HG02610 (cell line): ENCODE data around the gene RACK1.

Experiments used
- ATAC-seq: cut with Tn5 transposase; IDR thresholded peaks from one replicate; pipeline ENCODE4 v1.9.1; 2021; ENCODE audit warnings: mild to moderate bottlenecking, moderate library complexity; ENCODE audit not compliant: unreplicated experiment

RACK1 gene

DNA sequence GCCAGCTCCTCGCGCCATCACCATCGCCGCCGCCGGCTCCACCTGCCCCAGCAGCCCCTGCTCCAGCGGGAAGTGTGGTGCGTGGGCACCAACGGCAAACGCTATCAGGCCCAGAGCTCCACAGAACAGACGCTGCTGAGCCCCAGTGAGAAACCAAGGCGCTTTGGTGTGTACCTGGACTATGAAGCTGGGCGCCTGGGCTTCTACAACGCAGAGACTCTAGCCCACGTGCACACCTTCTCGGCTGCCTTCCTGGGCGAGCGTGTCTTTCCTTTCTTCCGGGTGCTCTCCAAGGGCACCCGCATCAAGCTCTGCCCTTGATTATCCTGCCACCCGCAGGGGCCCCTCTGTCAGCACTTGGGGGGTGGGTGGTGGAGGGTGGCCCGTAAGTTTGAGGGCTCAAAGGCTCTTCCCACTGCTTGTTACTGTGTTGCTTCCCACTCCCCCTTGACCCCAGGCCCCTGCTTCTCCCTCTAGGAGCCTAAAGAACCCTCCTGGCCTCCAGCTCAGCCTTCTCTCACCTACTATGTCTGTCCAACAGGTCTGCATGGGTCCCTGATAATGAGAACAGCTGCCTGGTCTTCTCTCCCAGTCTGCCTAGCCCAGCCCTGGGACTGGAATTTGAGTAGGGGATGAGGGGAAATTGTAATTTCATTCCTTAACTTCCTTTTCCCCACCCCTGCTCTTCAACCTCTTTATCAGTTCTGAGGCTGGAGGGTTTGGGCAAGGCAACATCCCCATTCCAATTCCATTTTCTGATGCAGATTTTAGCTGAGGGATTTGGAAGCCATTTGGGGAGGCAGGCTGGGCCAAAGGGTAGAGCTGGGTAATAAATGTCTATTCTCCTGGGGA, 9.0 kb downstream of the RACK1 start:
- ATAC-seq, result no peak

GRCh38 chr5:181233801-181234454, 9.8 kb downstream of the RACK1 start:
- ATAC-seq, result no peak

DNA sequence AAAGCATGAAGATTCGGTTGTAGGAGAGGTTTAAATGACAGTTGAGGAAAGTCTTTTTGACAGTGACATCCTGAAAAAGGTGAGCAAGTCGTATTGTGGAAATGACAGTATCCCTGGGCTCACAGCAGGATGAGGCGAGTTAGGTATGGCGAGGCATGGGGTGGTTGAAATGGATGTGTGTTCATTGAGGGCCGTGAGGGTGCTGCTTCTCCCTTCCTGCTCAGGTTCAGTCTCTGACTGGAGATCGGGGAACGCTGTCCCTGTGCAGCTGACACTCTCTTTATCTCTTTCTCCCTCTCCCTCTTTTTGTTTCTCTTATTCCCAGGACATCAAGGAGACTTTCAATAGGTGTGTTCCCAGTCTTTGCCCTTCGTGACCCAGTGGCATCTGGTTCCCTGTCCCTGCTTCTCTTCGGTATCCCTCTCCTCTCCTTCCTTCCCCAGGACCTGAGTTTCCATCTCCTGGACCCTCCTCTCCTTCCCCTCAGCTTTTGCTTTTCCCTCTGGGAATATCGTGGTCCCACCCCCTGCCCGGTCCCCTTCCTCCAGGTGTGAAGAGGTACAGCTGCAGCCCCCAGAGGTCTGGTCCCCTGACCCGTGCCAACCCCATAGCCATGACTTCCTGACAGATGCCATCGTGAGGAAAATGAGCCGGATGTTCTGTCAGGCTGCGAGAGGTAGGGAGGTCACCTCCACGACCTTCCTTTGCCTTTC, 10.5 kb downstream of the RACK1 start:
- ATAC-seq, result no peak

DNA sequence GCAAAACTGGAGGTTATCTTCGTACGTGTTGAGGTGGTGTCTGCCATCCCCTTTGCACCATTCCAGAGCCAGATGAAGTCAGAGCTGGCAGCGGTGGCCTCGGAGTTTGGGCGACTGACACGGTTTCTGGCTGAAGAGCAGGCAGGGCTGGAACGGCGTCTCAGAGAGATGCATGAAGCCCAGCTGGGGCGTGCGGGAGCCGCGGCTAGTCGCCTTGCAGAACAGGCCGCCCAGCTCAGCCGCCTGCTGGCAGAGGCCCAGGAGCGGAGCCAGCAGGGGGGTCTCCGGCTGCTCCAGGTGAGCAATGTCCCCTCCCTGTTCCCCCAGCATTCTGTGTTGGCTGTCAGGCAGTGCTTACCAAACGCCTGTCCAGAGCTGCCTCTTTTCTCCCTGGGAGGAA, 11.1 kb downstream of the RACK1 start:
- no peak for ATAC-seq

DNA sequence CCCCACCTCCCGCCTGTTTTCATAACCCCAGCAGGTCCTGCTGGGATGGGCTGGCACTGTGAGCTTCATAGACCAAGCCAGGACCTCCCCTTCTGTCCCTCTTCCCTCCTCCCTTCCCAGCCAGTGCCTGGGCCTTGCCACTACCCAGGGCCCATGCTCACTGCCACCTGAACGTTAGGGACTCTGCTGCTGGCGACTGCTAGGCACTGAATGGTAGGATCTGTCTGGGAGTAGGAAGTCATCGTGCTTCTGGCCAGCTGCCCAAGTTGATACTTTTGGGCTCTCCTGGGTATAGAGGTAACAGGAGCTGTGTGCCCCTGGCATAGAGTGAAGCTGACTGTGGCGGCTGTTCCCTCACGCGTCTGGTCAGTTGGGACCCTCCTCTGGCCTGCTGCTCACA, 12.3 kb downstream of the RACK1 start:
- ATAC-seq, result no peak

DNA sequence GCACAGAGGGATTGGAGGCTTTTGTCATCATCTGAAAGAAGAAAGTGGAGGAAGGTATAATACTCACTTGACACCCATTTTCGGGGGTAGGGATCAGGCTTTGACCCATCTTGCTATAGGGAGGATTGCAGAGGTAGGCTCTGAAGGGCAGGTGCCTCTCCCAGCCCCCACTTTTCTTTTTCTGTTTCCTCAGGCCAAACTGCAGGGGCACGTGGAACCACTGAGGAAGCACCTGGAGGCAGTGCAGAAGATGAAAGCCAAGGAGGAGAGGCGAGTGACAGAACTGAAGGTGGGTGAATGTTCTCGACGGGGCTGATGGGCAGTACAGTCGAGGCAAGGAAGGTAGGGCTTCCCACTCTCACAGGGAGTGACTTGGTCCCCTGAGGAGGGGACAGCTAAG, 13.2 kb downstream of the RACK1 start:
- no peak for ATAC-seq

- ATAC-seq, result no peak
Observed at GRCh38 chr5:181229996-181230395, 13.7 kb downstream of the RACK1 start.

DNA sequence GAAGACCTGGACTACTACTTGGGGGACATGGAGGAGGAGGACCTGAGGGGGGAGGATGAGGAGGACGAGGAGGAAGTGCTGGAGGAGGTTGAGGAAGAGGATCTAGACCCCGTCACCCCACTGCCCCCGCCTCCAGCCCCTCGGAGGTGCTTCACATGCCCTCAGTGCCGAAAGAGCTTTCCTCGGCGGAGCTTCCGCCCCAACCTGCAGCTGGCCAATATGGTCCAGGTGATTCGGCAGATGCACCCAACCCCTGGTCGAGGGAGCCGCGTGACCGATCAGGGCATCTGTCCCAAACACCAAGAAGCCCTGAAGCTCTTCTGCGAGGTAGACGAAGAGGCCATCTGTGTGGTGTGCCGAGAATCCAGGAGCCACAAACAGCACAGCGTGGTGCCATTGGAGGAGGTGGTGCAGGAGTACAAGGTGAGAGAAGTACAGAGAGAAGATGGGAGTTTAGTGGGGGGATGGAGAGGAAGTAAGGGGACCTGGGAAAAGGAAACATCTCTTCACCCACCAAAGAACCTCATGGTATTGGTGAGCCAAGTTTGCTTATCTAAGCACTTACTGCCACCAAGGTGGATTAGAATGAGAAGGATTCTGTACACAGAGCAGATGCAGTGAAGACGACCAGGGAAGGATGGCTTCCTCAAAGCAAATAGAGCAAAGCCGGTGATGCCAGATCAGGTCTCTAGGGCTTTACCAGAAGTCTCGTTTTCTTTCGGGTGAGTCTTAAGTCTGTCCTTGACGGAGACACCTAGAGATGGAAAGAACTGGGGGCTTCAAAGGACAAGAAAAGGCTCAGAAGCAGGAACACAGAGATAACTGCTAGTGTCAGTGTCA, 19.1 kb downstream of the RACK1 start:
- no peak for ATAC-seq

DNA sequence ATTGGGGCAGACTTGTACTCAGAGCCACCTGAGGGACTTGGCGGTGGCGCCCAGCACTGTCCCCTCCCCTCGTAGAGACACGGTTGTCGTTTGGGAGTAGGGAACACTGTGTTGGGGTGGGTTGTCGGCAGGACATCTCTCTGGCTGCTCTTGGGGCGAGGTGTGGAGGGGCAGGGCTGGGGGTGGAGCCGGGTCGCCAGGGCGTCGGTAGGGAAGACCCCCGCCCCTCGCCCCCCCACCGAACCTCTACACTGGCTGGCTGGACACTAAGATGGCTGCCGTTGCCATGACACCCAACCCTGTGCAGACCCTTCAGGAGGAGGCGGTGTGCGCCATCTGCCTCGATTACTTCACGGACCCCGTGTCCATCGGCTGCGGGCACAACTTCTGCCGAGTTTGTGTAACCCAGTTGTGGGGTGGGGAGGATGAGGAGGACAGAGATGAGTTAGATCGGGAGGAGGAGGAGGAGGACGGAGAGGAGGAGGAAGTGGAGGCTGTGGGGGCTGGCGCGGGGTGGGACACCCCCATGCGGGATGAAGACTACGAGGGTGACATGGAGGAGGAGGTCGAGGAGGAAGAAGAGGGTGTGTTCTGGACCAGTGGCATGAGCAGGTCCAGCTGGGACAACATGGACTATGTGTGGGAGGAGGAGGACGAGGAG, 19.8 kb downstream of the RACK1 start:
- peak; percentile 3 for ATAC-seq

GRCh38 chr5:181223058-181223728, 20.5 kb downstream of the RACK1 start, which contains the start of gene TRIM41:
Gene TRIM41 (plus strand): TSS chr5:181223281. CDS start chr5:181224000, 719 bp downstream.
- peak; percentile 67 for ATAC-seq

DNA sequence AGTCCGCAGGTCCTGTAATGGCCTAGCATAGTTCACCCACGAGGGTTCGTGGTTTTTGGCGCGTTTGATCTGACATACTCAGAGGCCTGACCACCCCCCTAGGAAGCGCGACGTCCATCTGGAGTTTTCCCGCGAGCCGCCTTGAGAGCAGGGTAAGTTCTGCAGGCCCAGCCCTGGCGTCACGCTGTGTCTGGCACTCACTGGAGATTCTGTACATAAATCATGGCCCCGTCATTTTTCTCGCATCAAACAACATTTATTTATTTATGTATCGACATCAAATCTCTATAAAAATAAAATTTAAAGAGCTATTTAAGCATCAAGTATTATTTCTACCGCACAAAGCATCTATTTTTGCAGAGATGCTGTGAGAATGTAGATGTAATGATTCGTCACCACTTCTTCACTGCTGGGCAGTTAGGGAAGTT, 21.1 kb downstream of the RACK1 start:
- ATAC-seq, result no peak

DNA sequence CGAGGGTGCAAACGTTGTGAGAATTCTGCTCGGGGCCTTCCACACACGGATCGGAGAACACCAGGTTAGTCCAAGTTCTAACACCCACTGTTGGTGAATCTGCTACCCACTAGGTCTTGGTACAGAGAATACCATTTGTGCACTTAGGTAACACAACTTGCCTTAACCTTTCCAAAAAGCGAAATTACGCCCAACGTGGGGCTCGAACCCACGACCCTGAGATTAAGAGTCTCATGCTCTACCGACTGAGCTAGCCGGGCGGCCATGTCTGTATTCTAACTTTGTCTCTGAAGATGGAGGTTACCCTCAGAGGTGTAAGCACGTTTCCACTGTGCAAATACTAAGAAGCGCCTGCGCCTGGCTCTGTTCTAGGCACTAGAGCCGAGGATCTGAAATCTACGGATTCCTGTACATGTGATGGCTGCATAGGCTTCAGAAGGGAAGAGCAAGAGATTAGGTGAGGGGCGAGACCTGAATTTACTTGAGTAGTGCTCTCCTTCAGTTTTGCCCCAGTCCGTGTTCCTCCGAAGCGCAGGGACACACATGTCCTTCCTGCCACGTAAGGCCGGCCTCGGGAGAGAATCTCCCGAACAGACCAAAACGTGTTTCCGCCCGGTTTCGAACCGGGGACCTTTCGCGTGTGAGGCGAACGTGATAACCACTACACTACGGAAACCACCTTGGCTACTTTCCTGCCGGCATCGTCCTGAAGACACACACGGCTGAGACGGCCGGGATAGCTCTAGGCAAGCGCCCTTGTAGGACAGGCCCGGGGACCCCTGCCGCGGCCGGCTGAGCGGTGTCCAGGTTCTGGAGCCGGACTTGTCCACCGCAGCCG, 21.7 kb downstream of the RACK1 start:
- peak; percentile 28 for ATAC-seq

- no peak for ATAC-seq
Observed at GRCh38 chr5:181221105-181221791, 22.5 kb downstream of the RACK1 start.

- ATAC-seq, result no peak
Observed at GRCh38 chr5:181220178-181220515, 23.6 kb downstream of the RACK1 start.

DNA sequence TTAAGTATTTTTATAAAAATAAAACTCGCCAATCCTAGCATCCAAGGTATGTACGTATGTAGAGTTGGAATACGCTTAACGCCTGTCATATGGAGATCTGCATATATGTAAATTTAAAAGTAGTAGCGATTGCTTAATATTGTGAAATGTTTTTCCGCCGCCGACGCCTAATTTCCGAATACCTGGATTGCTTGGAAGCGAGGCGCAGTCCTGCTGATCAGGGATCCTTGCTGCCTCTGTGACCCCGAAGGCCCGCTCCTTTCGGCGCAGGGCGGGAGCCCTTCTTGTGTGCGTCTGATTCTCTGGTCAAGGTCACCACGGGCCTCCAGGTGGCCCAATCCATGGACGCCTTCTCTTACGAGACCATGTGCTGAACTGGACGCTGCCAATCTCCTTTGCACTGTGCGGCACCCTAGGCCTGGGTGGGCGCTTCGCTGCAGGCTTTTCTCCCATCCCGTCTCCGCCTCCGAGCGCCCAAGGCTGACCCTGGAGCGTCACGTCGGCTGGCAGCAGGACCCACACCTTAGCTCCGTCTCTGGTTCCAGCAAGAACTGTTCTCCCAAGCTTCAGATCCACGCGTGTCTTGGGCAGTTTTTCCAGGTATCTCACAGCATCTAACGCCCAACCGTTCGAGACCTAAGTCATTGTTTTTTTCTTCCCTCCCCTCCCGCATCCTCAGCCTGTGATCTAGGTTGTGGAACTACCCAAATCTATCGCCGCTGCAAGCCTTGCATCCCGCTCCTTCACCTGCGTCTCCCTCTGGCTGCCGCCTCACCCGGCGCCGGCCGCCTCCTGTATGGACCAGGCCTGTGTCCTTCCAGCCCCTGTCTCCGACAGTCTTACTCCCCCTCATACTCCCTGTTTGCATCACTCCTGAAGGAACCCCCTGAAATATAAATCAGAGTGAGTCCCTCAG, 24.2 kb downstream of the RACK1 start:
- ATAC-seq, result no peak

DNA sequence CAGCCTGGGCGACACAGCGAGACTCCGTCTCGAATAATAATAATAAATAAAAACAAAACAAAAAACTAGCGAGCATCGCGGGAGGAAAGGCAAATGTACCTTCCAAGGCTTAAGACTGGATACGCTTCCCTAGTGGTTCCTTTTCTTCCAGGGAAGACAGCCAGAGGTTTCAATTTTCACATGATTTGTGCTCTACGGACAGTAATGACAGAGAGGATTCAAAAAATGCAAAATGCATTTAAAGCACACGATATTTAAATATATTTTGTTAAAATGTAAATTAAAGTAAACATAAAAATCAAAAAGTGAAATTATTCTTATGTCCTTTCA, 24.9 kb downstream of the RACK1 start:
- ATAC-seq, result no peak

GRCh38 chr5:181217803-181218062, 26.0 kb downstream of the RACK1 start:
- peak; percentile 15 for ATAC-seq
